Right hindlimb (tissue), 1 donor: ENCODE results near the gene KPNA4.
"Not testable (repeated sequence)": the region's sequence is repeated elsewhere in the genome, so short reads cannot be mapped to it uniquely, and the experiment has no call there.

Experiments
- DNase-seq: peaks from one replicate; pipeline ENCODE4 v3.0.0-alpha.2; 2018

KPNA4 gene

DNA sequence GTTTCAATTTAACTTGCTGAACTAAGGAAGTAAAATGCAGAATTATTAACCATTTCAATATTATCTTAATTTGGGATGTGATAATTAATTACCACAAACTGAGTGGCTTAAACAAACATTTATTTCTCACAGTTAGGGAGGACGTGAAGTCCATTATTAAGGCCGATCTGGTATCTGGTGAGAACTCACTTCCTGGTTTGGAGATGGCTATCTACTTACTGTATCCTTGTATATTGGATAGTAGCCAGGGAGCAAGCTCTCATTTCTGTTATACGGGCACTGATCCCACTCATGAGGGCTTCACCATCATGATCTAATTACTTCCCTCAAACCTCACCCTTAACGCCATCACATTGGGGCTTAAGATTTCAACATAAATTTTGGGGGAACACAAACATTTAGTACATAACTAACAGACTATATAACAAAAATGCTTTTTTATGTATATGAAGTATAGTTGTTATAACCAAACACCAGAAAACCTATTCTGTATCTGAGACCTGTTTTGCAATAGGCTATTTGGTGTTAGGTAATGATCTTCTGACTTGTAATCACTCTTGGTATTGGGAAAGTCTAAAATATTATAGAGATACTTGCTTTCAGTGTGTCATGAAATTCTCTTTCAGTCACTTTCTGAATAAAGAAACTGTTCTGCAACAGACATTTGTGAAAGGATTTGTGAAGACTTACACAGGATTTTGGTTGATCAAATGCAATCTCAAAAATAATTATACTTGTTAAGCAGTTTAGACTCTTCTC is 4.7 kb upstream of the KPNA4 start:
- no peak for DNase-seq

- DNase-seq: no peak
Measured at GRCh38 chr3:160568989-160569388, 3.6 kb upstream of the KPNA4 start.

- DNase-seq: no peak
Measured at GRCh38 chr3:160567774-160568173, 2.4 kb upstream of the KPNA4 start.

DNA sequence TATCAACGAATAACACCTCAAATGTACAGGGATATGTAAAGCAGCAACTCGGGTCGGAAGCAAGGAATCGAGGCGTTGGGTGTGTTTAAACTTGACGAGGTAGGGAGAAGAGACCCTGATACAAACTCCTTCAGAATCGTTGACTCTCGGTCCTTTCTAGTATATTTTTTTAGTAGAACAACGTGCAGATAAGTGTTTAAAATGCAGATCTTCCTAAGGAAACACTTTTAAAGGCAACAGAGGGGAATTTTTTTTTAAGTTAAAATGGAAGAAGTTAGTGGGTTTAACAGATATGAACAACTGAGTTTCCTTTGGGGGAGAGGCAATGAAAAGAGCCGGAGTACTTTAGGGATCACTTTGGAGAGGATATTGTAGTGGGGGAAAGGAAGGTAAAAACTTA is 1.1 kb upstream of the KPNA4 start:
- no peak for DNase-seq

DNA sequence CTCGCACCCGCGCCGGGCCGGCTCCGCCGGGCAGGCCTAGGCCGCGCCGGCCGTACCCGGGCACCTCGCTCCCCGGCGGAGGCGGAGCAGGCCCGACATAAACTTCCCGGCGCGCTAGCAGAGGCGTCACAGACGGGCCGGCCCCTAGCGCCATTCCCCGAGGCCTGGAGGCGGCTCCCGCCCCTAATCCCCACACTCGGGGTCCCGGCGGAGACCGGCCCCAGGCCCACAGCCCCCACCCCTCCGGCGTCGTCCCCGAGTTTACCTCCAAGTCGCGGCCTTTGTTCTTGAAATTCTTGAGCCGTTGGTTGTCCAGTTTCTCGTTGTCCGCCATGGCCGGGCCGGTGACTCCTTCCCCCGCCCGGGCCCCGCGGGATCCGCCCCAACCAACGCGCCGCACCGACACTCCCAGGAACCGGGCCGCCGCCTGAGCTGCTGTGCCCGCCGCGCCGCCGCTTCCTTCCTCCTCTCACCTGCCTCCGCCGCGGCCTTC is 376 bp downstream of the KPNA4 start:
- no peak for DNase-seq

DNA sequence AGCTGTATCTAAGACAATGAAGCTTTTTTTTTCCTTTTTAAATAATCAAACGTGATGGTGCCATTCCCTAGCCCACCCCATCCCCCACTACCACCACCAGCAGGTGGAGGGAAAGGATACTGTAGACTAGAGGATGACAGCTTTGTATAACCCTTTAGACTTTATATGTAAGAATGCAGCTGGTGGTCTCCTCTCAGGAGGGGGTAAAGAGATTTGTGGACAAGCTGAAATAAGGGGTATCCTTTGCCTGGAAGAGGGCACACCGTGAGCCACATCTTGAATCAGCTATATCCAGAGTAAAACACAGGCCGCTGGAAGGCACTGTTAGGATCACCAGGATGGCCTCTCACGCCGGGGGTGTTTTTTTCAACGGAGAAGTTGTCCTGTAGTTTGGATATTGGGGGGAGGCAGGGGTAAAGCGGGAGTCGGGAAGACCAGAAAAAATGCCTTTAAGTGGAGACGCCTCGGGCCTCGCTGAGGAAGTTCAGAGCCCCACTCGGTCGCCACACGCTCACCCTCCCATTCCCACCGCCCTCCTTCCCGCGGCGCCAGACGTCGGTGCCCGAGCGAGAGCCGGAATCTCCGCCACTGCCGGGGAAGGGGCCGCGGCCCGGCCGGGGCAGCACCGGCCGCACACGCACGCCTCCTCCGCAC is 986 bp downstream of the KPNA4 start:
- peak; percentile 42 for DNase-seq

- DNase-seq: no peak
Measured at GRCh38 chr3:160562952-160563351, 2.4 kb downstream of the KPNA4 start.

DNA sequence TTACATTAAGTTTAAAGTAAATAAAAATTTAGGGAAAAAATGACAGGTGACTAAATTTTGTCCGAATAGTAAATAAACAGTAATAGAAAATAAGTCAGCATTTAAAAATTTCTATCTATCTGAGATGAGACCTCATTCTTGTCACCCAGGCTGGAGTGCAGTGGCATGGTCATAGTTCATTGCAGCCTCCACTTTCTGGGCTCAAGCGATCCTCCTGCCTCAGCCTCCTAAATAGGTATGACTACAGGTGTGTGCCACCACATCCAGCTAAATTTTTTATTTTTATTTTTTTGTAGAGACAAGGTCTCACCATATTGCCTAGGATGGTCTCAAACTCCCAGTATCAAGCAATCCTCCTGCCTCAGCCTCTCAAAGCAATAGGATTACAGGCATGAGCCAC is 7.8 kb downstream of the KPNA4 start:
- DNase-seq: no peak

DNA sequence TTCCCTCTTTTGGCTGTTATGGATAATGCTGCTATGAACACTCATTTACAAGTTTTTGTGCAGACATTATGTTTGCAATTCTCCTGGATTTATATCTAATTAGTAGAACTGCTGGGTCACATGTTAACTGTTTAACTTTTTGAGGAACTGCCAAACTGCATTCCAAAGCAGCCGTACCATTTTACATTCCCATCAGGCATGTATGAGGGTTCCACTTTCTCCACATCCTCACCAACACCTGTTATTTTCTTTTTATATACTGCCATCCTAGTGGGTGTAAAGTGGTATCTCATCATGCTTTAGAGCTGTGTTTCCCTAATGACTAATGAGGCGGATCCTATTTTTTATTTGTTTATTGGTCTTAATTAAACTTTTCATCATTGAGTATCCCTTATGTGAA is 9.2 kb downstream of the KPNA4 start:
- no peak for DNase-seq

GRCh38 chr3:160554980-160555379 is 10.4 kb downstream of the KPNA4 start:
- DNase-seq: no peak

DNA sequence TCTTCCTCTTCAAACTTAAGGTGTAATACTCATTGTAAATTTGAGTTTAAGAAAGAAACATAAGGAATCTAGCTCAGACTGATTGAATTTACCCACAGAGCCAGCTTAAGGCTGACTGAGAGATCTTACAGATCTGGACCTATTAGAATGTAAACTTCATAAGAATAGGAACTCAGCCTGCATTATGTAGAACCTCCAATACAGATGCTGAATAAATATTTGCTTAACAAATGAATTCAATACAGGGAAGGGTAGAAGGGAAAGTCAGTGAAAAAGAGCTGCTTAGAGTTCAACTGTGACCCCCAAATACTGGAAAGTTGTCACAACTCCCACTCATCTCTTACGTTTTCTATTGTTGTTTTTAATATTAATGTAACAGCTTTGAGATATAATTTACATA is 11.5 kb downstream of the KPNA4 start:
- DNase-seq: no peak

GRCh38 chr3:160546727-160547126 is 18.6 kb downstream of the KPNA4 start:
- DNase-seq: no peak

DNA sequence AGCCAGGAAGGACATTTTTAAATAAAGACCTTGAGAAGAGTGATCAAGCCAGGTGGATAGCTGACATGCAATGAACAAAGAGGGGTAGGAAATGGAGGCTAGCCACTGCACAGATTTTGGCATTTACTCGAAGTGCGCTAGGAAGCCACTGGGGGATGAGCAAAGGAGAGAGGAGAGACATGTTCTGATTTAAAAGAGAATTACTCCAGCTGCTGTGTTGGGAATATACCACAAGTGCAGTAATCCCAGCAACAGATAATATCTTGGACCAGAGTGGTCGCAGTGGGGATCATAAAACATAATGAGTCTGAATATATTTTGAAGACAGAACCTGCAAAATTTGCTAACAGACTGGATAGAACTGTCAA is 19.9 kb downstream of the KPNA4 start:
- DNase-seq: peak; percentile 26

DNA sequence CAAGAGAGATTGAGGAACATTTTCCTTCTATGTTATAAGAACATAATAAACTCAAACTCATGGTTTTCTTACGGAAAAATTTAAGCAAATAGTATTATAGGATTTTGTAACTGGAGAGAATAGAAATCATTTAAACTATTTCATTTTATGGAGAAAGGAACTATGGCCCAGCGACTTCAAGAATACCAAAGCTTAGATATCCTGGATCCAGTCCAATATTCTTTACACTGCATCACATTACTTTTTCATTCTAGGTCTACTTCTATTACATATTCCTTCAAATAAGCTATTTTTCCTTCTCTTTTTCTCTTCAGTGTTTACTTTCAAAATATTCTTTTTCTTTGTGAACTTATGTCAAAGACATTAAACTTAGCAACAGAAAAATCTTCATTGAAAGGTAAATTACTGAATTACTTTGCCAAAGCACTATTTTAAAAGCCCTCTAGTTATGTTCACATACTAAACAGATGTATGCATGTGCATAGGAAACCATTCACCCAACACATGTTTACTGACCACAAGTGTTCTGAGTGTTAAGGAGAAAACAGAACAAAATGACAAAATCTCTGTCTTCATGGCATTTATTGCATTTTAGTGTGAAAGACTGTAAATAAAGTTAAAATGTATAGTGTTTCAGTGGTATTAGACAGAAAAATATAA is 20.4 kb downstream of the KPNA4 start:
- DNase-seq: no peak

DNA sequence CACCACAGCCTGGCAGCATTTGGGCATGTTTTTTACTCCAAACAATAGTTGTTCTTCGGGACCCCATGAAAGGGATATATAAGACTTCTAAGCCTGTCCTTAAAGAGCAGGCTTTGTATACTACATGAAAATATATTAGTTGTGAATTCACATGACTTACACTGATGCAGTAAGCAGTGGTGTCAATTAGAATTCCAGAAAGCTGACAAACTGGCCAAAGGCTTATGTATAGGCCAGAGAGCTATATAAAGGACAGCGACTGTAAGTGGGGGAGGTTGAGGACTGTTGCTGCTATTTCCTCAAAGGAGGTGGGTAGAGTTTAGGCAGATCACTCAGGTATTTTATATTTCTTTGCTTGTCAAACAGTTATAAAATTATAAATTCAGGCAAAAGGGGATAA is 24.8 kb downstream of the KPNA4 start:
- DNase-seq: no peak

GRCh38 chr3:160538895-160539294 is 26.5 kb downstream of the KPNA4 start:
- no peak for DNase-seq

DNA sequence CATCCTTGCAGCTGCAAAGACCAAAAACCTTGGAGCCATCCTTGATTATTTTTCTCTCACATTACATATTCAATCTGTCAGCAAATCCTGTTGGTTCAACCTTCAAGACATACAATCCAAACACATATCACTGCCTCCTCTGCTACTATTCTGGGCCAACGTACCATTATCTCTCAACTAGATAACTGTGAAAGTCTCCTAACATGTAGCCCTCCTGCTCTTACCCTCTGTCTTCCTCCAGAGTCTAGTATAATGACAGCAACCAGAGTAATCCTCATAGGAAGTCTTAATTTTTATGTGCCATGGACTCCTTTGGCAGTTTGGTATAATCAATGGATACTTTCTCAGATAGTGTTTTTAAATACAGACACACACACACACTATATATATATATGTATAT is 27.6 kb downstream of the KPNA4 start:
- DNase-seq: no peak

- DNase-seq: no peak
Measured at GRCh38 chr3:160532371-160532770, 33.0 kb downstream of the KPNA4 start.

- DNase-seq: no peak
Measured at GRCh38 chr3:160531311-160531710, 34.1 kb downstream of the KPNA4 start.

DNA sequence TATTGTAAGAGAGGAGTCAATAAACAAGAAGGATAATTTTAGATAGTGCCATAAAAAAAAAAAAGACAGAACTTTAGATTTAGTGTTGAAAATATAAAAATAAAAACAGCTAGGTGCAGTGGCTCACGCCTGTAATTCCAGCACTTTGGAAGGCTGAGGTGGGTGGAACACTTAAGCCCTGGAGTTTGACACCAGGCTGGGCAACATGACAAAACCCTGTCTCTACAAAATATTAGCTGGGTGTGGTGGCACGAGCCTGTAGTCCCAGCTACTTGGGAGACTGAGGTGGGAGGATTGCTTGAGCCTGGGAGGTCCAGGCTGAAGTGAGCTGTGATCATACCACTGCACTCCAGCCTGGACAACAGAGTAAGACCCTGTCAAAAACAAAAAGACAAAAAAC is 49.0 kb downstream of the KPNA4 start:
- not testable (repeated sequence) for DNase-seq

- no peak for DNase-seq
Measured at GRCh38 chr3:160501325-160501724, 64.0 kb downstream of the KPNA4 start.

GRCh38 chr3:160498202-160498601 is 67.2 kb downstream of the KPNA4 start:
- no peak for DNase-seq

- DNase-seq: no peak
Measured at GRCh38 chr3:160490166-160490565, 75.2 kb downstream of the KPNA4 start.

GRCh38 chr3:160486459-160486869 is 78.9 kb downstream of the KPNA4 start:
- DNase-seq: no peak
